Stimulated activated CD4-positive, alpha-beta T cell treated with anti-CD3 and anti-CD28 coated beads, Interleukin-4, amount 100 ng/mL, for 24 hours (primary cell): Measurements from ENCODE around the gene CLIP1.

Experiments used
- DNase-seq: peaks from one replicate; pipeline ENCODE4 v3.0.0-alpha.2; 2020

The CLIP1 gene

GRCh38 chr12:122354958-122355641, 67.4 kb downstream of the CLIP1 start:
- no peak for DNase-seq

- DNase-seq: no peak
Observed at GRCh38 chr12:122352394-122352793, 70.1 kb downstream of the CLIP1 start.

DNA sequence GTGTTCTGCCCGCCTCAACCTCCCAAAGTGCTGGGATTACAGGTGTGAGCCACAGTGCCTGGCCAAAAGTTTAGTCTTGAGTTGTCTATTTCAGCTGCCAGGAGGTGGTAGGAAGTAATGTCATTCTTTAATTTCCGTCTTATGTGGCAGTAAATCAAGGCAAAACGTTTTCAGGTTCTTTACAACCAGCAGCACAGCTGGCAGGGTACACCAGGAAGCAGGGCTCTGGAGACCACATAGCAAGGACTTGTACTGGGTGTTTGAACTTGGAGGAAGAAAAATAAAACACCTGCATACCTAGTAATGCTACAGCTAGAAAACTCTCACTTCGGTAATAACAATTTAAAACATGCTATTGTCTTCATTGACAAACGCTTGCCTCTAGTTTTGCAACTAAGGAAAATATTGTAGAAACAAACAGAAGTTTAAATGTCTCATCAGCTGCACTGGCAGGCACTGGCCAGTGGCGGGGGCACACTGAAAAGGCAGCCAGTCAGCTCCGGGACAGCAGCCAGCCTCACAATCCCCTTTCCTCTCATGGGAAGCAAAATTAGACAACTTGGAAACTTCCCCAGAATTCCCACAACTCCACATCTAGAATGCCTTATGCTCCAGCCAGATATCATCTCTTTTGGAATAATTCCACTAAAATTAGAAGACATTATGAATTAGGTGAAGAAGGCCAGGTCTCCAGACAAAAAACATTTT, 72.2 kb downstream of the CLIP1 start:
- DNase-seq: no peak

- DNase-seq: no peak
Observed at GRCh38 chr12:122349078-122349477, 73.4 kb downstream of the CLIP1 start.

DNA sequence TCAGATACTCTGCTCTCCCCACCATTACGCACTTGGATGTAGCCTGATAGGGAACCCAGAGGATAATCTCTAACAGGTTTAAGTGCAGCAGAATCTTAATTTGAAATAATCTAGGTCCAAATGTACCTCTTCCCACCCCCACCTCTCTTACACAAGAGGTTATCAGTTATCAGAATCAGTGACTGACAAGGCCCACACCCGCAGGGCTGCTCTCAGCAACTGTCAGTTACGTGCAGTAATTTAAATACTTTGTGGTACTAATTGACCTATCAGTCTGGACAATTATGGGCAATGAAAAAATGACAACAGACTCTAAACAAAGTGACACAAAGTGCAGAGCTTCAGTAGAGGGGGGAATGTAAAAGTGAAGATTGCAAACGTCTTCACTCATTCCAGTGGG, 74.0 kb downstream of the CLIP1 start:
- no peak for DNase-seq

DNA sequence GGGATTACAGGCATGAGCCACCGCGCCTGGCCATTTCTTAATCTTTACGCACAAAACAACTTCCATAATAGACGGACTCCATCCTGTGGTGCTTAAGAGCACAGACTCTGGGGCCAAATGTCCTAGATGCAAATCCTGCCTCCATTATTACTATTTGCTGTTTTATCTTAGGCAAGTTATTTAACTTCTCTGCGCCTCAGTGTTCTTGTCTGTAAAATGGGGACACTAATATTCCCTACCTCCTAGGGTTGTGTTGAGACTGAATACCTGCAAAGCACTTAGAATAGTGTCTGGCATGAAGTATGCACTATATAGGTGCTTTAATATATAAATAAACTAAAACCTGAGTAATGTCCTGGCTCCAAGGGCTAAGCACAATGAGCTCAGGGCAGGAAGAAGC, 76.4 kb downstream of the CLIP1 start:
- DNase-seq: no peak

GRCh38 chr12:122345042-122345441, 77.4 kb downstream of the CLIP1 start:
- DNase-seq: no peak

GRCh38 chr12:122336015-122336946, 86.2 kb downstream of the CLIP1 start:
- DNase-seq: peak; percentile 57

DNA sequence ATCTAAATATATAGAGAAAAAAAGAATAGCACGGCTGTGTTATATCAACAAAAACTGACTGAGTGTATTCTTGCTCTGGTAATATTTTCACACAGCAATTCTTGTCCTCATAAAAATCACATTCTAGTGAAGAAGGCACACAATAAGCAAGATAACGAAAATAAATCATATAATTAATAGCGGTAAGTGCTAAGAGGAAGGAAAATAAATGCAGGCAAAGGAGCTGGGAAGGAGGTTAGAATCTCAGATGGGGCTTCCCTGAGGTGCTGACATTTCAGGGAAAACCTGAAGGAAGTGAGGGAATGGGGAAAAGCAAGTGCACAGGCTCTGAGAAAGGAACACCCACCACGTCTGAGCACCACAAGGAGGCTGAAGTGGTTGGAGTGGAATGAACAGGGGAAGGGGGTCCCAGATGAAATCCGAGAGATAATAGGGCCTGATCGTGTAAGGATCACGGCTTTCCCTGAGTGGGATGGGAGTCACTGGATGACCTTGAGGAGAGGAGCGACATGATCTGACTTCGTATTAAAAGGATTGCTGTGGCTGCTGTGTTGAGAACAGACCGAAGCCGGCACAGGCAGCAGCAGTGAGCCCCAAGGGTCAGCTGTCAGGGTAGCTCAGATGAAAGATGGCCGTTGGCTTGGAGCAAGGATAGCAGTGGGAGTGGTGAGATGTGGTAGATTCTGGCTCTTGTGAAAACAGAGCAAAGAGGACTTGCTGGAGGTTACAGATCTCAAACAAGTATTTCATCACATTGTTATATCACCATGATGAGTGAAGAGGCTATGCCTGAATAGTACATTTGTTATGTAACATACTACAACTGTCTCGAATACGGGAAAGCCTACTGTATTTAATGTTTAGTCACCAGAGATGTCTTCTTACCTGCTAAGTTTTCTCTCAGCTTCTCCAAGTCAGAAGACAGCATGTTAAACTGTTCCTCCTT, 89.1 kb downstream of the CLIP1 start:
- DNase-seq: no peak

GRCh38 chr12:122327494-122328385, 94.7 kb downstream of the CLIP1 start:
- DNase-seq: no peak

- no peak for DNase-seq
Observed at GRCh38 chr12:122327014-122327413, 95.5 kb downstream of the CLIP1 start.

- DNase-seq: no peak
Observed at GRCh38 chr12:122326586-122326985, 95.9 kb downstream of the CLIP1 start.

- DNase-seq: no peak
Observed at GRCh38 chr12:122323311-122324019, 99.0 kb downstream of the CLIP1 start.

DNA sequence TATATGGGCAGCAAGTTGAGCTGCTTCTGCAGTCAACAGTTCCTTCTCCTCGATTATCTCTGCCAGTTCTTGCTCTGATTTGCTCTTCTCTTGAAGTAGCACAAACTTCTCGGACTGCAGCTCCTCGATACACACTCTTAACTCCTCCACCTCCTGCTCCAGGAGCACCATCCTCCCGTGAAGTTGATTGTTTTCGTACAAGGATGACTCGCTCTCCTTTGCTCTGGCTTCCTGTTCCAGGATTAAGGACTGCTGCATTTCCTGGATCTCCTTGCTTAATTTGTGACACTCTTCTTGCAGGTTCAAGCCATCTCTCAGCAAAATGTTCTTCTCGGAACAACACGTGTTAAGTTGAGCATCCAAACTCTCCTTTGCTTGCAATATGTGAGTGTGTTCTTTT, 100.0 kb downstream of the CLIP1 start:
- DNase-seq: no peak

GRCh38 chr12:122318607-122319605, 103.6 kb downstream of the CLIP1 start:
- no peak for DNase-seq

DNA sequence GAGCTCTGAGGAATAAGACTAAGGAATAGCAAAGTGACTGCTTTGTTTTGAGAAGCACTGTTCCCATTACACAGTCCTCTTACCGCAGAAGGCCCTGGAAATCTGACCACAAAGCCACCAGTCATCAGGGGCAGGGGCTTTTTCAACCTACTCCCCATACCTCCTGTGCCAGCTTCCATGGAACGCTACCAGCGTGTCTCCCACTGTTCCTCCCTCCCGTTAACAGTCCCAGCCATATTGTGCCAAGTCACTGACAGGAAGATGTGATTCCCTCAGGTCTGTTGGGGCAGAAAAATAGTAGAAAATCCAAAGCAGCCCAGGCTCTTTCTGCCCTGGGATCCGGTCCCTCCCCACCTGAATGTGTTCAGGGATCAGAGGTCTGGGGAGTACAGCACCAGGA, 109.5 kb downstream of the CLIP1 start:
- DNase-seq: no peak

DNA sequence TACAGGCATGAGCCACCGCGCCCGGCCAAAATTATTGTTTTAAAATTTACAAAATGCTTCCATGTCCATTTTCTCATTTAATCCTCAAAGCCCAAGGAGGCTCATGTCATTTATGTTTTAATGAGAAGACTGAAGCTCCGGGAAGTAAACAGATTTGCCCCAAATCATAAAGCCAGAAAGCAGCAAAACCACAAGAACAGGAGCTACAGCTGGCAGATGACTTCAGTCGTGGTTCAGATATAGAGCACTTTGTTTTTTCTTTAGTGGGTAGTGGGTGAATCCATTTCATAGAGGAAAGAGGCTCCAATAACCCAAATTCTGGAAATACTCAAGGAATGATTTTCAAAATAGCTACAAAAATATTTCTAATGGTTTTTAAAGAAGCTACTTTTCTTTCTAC, 110.8 kb downstream of the CLIP1 start:
- DNase-seq: no peak

DNA sequence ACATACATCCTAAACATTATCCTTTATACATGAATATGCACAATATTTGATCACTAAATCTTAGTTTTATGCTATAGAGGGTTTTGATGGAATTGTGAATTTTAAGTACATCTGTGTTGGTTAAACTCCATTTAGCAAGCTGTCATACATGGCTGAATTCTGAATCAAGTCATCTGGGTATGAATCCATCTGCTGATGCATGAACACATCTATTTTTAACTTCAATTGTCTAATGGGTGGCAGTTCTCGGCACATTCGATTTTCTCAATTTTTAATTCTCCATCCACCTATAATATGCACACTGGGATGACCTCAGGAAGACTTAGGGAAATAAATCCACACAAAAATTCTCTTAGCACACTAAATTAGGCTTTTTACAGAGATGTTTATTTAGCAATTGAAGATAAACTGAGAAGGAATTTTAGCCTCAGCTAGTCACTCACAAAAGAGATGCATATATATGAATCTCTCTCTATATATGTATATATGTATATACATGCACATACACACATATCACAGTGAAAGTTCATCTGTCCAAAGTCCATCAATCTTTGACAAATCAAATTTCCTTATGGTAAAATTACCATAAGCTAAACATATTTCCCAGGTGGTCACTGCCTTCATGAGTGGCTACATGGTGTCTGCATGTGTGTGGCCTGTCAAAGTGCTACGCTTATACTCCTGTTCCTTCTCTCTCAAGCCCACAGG, 111.7 kb downstream of the CLIP1 start:
- DNase-seq: no peak
